NCI-H748 (cell line): ENCODE data around the gene FRY.

Experiments used
- DNase-seq: peaks from one replicate; lab custom pipeline; 2025; ENCODE audit not compliant: unreplicated experiment; lab: John Stamatoyannopoulos, UW

FRY gene

GRCh38 chr13:32210101-32210500, 178.5 kb downstream of the FRY start:
- DNase-seq: no peak

DNA sequence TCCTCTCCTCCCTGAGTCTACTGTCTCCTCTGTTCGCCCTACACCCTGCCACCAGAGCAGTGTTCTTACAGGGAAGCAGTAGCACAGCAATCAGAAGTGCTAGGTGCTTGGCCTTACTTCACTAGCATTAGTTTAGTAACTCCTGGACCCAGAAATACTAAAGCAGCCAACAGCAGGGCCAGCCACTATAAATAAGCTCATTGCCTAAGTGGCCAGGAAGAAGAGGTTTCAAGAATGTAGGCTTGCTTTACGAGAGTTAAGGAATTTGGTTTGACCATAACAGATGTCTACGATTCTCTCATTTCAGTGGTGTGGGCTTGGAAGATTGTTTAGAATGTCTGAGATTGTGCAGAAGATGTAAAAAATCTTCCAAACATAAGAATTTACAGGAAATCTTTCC, 180.2 kb downstream of the FRY start:
- DNase-seq: no peak

DNA sequence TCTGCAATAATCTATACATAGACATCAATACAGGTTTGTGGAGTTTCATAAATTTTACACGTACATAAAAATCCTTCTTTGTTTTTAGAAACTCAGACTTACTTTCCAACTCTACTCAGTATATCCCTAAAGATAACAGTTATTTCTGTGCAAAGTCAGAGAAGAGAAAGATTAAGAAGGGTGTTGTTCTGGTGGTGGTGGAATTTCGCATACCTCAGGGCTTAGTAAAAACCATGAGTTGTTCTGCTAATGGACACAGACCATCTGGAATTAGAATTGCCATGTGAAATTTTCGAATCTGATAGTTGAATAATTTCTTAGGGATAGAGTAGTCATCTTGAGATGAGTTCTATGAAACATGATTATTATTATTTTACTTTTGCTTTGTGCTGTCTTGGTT, 180.8 kb downstream of the FRY start:
- no peak for DNase-seq

GRCh38 chr13:32213626-32214025, 182.1 kb downstream of the FRY start:
- DNase-seq: no peak

DNA sequence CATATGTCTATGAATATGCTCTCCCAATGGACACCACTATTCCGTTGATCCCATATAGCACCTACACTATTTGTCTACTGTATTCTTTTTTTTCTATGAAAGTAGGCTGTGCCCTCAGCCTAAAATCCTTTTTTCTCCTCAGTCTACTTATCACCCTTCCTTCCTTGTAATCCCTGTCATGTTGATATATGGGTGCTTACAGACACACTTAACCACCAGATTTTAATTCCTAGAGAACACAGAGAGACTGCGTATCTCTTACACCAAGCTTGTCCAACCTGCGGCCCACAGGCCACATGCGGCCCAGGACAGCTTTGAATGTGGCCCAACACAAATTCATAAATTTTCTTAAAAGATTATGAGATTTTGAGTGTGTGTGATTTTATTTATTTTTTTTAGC, 182.5 kb downstream of the FRY start:
- no peak for DNase-seq

GRCh38 chr13:32216281-32216680, 184.7 kb downstream of the FRY start:
- no peak for DNase-seq

- no peak for DNase-seq
Observed at GRCh38 chr13:32222046-32222676, 190.6 kb downstream of the FRY start.

GRCh38 chr13:32224916-32225315, 193.3 kb downstream of the FRY start:
- DNase-seq: no peak

DNA sequence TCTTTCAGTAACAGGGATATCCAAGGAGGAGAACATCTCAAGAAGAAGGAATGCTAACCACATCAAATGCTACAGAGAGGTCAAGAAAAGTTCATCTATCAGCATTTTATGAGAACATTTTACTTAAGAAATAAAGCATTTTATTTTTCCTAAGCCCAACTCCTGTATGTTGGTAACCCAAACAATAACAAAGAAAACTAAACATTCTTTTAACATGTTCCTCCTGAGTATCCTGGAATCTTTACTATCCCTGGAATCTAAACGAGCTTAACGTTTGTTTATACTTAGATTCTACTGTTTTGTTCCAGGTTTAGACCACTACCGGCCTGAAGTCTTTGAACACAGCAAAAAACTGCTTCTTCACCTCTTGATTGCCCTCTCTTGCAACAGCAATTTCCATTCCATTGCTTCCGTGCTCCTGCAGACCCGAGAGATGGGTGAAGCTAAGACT, 193.9 kb downstream of the FRY start:
- DNase-seq: no peak

DNA sequence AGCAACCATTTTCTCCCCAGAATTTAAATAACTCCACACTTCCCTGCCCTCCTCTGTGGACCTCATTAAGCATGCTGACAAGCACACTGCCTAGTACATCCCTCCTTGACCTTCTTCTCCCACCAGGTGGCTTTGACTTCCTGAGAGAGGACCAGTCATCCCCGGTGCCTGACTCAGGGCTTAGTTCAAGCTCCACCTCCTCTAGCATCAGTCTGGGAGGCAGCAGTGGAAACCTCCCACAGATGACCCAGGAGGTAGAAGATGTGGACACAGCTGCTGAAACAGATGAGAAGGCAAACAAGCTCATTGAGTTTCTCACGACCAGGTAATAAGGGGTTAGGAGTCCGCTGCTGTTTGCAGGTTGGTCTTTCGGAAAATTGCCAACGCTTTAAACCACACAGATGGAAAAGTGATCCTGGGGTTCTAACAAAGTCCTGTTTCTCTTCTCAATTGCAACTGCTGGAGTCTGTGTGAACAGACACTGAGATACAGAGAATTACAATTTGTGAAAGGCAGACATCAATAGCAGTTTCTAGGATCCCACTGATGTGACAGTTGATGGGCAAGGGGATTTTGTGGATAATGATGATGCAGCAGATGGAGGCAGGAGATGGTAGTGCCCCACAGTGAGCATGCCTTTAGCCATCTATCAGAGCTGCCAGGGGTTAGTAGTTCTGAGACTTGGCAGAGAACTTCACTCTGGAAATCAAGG, 196.9 kb downstream of the FRY start:
- peak; percentile 100 for DNase-seq

DNA sequence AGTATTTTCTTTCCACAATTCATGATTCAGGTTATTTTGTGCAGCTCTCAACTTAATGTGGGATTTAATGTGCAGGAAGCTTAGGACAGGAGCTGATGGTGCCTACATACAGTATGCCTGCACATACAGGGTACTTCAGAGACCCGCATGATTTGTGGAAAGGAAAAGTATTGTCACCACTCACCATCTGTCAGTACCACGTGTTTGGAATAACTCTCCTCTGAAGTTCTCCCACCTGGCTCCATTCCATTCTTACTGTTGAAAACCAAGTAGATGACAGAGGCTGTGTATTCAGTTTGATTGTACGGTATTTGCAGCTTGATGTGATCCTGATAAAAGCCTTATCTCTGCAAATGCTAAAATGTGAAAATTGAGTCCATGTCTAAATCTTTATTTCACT, 197.9 kb downstream of the FRY start:
- peak; percentile 88 for DNase-seq

DNA sequence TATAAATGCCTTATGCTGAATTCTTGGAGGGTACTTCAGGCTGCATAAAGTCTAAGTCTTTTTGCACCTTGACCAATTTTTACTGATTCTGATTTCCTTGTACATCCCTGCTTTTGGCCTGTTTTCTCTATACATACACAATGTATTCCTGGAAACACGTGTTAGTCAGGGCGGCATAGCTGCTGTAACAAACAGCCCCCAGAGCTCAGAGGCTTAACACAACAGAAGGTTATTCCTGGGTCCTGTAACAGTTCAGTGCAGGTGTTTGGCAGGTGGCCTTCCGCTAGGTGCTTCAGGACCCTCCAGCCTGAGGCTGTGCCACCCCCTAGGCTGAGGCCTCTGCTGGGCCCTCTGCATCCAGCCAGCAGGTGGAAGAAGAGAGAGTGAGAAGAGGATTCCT, 200.7 kb downstream of the FRY start:
- no peak for DNase-seq

GRCh38 chr13:32233062-32233461, 201.5 kb downstream of the FRY start:
- DNase-seq: no peak

- no peak for DNase-seq
Observed at GRCh38 chr13:32234914-32235313, 203.3 kb downstream of the FRY start.

DNA sequence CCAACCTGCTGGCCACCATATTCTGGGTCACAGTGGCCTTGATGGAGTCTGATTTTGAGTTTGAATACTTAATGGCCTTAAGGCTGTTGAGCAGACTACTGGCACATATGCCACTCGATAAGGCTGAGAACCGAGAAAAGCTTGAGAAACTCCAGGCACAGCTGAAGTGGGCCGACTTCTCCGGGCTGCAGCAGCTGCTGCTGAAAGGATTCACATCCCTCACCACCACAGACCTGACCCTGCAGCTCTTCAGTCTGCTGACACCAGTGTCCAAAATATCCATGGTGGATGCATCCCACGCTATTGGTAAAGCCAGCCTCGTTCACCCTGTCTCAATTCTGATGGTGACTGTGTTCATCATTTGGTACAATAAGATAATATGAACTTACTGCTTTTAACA, 206.1 kb downstream of the FRY start:
- DNase-seq: no peak

GRCh38 chr13:32243695-32244094, 212.1 kb downstream of the FRY start:
- DNase-seq: no peak

GRCh38 chr13:32245555-32245954, 214.0 kb downstream of the FRY start:
- DNase-seq: no peak

GRCh38 chr13:32246468-32246867, 214.9 kb downstream of the FRY start:
- DNase-seq: peak; percentile 79

DNA sequence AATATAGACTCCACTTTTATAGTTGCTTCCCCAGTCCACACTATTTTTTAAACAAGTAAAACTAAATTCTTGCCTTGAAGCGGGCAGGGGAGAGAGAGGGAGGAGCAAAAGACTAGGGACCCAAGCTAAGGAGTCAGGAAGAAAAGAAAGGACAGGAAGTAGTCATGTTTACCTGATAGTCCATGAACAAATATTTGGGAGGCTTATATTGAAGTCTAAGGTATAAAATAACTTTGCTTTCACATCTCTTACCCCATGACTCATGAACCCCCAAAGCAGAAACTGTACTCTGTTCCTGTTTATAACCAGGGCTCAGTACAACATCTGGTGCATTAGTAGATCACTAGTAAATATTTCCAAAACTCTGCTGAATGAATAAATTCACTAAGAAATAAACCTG, 216.3 kb downstream of the FRY start:
- no peak for DNase-seq

- DNase-seq: no peak
Observed at GRCh38 chr13:32248801-32249200, 217.2 kb downstream of the FRY start.

DNA sequence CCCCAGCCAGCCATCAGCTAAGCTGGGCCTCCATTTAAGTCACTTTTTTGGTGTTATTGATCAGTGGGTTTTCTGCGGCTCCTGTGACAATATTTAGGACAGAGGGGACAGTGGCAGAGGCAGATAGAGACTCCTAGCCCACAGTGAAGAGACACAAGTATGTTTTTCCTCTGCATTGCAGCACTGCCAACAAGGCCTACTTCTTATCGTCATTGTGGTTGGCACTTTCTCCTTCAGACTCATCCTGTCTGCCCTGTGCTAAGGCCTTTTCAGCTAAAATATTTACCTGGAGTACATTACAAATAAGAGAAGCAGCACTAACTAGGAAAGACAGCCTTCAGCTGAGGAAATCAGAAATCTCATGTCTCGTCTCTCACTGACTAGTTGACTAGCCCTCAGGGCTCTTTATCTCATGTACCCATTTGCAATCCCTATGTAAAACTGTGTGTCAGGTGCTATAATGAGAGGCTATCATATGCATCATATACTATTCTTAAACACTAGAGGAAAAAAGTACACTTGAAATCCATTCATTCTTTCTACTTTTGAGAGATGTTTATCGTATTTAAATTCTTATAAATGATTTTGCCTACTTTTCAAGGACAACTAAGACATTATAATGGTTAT, 221.4 kb downstream of the FRY start:
- DNase-seq: no peak

DNA sequence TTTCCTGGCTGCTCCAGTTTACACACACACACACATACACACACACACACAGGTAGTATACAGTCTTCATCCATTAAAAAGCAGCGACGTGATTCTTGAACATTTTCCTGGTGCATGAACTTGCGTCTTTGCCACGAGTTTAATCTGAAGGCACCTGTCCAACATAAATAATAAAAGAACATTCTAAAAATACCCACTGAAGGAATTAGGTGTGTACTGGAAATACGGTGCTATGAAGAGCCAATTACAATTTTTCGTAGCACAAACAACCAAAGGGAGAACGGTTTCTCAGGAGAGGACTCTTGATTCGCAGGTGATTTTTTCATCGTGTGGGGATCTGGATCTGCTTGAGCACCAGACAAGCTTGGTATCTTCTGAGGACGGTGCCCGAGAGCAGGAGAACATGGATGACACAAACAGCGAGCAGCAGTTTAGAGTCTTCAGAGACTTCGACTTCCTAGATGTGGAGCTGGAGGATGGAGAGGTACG, 222.4 kb downstream of the FRY start:
- no peak for DNase-seq
